Fibroblast of lung (primary cell): ENCODE data around the gene EFNA1.

Experiments
- CTCF ChIP-seq, 2 donors: IDR thresholded peaks in 1 of 2; conservative IDR thresholded peaks in 1 of 2; 1 replicate in 1 of 2; 2 replicates in 1 of 2; pipeline ENCODE4 v1.5.1; 2011 to 2012; ENCODE audit warnings: low read length in 2 of 2, control low read depth in 1 of 2, inconsistent platforms in 1 of 2, low read depth in 1 of 2, mild to moderate bottlenecking in 1 of 2
- EZH2 ChIP-seq: IDR thresholded peaks from 2 replicates; pipeline ENCODE4 v1.5.1; 2012; ENCODE audit warnings: low read length, control low read depth, mild to moderate bottlenecking; ENCODE audit errors: missing control alignments

GRCh38 chr1:155128755-155129473 lies 1.2 kb downstream of the EFNA1 start:
- TF ChIP-seq CTCF (conservative IDR thresholded peaks at IDR 0.05 in 1 of 2, IDR thresholded peaks at IDR 0.05 in 1 of 2; ENCODE audit: low read depth in 1 of 2, low read length in 2 of 2) (no peak), EZH2 (peak; percentile 21)
